Measurements from ENCODE around the gene MMP27.
A peak's percentile ranks its signal among the peaks of the same experiment; 100 is the strongest.
"Not testable (repeated sequence)": the region's sequence is repeated elsewhere in the genome, so short reads cannot be mapped to it uniquely, and the experiment has no call there.

Gene MMP27

DNA sequence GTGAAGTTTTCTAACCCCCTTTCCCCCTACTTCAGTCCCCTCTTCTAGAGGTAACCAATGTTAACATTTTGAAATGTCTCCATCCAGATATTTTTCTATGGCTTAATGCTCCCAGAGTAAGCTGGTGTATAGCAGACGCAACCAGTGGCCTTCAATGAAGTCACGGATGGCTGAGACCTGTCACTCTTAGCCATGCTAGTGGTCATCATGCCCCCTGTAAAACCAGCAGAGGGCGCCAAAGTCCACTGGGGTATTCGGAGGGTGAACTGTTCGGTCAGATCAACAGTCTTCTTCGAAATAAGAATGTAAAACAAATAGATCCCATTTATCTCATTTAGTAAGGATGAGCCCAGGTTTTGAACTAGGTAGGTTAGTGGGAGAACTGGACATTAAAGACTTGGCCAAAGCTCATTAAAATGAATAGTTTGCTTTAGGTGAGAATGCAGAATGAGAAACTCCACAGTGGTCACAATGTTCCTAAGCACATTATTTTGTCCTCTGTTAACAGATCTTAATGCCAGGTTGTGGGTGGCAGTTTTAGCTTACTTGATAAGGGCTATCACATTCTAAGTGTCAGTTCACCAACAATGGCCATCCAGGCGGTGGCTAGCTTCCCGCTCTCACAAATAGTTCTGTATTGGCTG lies 27.8 kb upstream of the MMP27 start:
- H3K4me3 ChIP-seq (ENCODE audit: low read depth, low read length): no peak overlapping the region
- TF ChIP-seq, protein P1, sequence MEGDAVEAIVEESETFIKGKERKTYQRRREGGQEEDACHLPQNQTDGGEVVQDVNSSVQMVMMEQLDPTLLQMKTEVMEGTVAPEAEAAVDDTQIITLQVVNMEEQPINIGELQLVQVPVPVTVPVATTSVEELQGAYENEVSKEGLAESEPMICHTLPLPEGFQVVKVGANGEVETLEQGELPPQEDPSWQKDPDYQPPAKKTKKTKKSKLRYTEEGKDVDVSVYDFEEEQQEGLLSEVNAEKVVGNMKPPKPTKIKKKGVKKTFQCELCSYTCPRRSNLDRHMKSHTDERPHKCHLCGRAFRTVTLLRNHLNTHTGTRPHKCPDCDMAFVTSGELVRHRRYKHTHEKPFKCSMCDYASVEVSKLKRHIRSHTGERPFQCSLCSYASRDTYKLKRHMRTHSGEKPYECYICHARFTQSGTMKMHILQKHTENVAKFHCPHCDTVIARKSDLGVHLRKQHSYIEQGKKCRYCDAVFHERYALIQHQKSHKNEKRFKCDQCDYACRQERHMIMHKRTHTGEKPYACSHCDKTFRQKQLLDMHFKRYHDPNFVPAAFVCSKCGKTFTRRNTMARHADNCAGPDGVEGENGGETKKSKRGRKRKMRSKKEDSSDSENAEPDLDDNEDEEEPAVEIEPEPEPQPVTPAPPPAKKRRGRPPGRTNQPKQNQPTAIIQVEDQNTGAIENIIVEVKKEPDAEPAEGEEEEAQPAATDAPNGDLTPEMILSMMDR (IDR thresholded peaks at IDR 0.05; ENCODE audit: low read depth, low read length, missing control alignments): peak; percentile 92
- H3K36me3 ChIP-seq (replicated peaks): no peaks in the 10 kb centered on the region
- H3K27me3 ChIP-seq (replicated peaks): no peaks in the 10 kb centered on the region
- no peak overlapping the region for H3K27ac ChIP-seq
- in situ Hi-C loops (cut with HindIII; ENCODE audit: low pct_ligation_motif_present, low sequenced_read_pairs): no loop called here
- DNase-seq: peak; percentile 53

- in situ Hi-C loops (cut with HindIII; ENCODE audit: low pct_ligation_motif_present, low sequenced_read_pairs); H3K4me3 ChIP-seq (ENCODE audit: low read depth, low read length); H3K27me3 ChIP-seq (replicated peaks): not testable (repeated sequence)
Observed at GRCh38 chr11:102730944-102731343, 25.4 kb upstream of the MMP27 start.

GRCh38 chr11:102729849-102730815 lies 24.6 kb upstream of the MMP27 start:
- TF ChIP-seq, protein P1 (IDR thresholded peaks at IDR 0.05; ENCODE audit: low read depth, low read length, missing control alignments): no peak
- Histone ChIP-seq H3K27ac (no peak overlapping the region), H3K4me3 (ENCODE audit: low read depth, low read length) (no peak overlapping the region), H3K27me3 (replicated peaks) (no peaks in the 10 kb centered on the region), H3K36me3 (replicated peaks) (no peaks in the 10 kb centered on the region)
- in situ Hi-C loops (cut with HindIII; ENCODE audit: low pct_ligation_motif_present, low sequenced_read_pairs): no loop called here
- no peak for DNase-seq

More at GRCh38 chr11:102730944-102731343, 25.4 kb upstream of the MMP27 start:
- DNase-seq; H3K36me3 ChIP-seq (replicated peaks); H3K27ac ChIP-seq: not testable (repeated sequence)

DNA sequence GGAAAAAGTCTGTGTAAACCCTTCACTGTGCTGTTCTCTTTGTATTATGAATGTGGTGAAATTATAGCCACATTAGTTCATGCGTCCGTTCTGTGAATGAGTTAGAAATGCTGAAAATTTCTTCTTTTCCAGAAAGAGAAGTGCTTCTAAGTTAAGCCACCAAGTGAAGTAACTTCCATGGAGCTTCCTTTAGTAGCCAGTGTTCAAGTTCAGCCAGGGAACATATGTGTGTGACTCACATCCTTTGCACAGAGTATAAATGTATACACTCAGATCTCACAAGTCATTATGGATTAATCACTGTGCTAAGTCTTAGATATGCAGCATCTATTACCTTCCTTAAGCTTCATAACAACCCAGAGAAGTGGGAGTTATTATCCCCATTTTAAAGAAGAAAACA lies 22.3 kb upstream of the MMP27 start:
- in situ Hi-C loops (cut with HindIII; ENCODE audit: low pct_ligation_motif_present, low sequenced_read_pairs): no loop called here
- Histone ChIP-seq H3K27me3 (replicated peaks) (no peaks in the 10 kb centered on the region), H3K36me3 (replicated peaks) (no peaks in the 10 kb centered on the region), H3K27ac (no peak overlapping the region), H3K4me3 (ENCODE audit: low read depth, low read length) (no peak overlapping the region)
- TF ChIP-seq, protein P1 (IDR thresholded peaks at IDR 0.05; ENCODE audit: low read depth, low read length, missing control alignments): no peak
- DNase-seq: peak; percentile 41

DNA sequence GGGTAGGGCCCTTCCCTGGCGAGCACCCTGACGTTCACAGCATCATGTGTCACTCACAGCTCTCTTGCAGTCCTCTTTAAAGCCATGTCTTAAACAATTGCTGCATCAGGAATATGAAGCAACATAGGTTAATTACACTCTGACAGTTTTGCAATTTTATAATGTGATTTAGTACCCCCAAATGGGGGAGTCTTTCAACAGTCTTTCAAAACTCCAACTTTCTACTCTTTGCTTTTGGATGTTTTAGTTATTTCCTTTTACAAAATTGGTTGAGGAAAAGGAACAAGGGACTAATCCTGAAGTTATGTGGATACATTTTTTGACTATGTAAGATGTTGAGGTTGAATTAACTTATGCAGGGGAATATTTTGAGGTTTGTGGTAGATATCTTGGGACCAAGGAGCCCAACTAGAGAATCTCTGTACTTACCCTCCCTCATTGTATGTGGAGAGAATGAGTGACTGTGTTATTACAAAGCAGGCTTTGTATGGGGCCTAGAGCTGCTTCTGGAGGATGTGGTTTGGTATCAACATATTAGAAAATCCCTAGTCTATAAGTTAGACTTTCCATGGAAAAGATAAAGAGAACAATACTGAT lies 19.4 kb upstream of the MMP27 start, which contains the start of gene MMP8:
Gene MMP8, minus strand, starts transcription at position 51 of the 597 bp plus-strand sequence. CDS start 99 bp downstream, outside the sequence.
- Histone ChIP-seq H3K4me3 (ENCODE audit: low read depth, low read length) (no peak within 1 kb of the TSS), H3K27ac (no peak within 1 kb of the TSS), H3K27me3 (replicated peaks) (no peaks in the 10 kb centered on the region), H3K36me3 (replicated peaks) (no peaks in the 10 kb centered on the region)
- DNase-seq: peak; percentile 19
- TF ChIP-seq, protein P1 (IDR thresholded peaks at IDR 0.05; ENCODE audit: low read depth, low read length, missing control alignments): no peak
- in situ Hi-C loops (cut with HindIII; ENCODE audit: low pct_ligation_motif_present, low sequenced_read_pairs): no loop called here

GRCh38 chr11:102722821-102723220 lies 17.3 kb upstream of the MMP27 start:
- TF ChIP-seq, protein P1 (IDR thresholded peaks at IDR 0.05; ENCODE audit: low read depth, low read length, missing control alignments): no peak
- no peaks in the 10 kb centered on the region for H3K27me3 ChIP-seq (replicated peaks)
- H3K4me3 ChIP-seq (ENCODE audit: low read depth, low read length): no peak overlapping the region
- no peaks in the 10 kb centered on the region for H3K36me3 ChIP-seq (replicated peaks)
- no peak for DNase-seq
- in situ Hi-C loops (cut with HindIII; ENCODE audit: low pct_ligation_motif_present, low sequenced_read_pairs): no loop called here
- H3K27ac ChIP-seq: no peak overlapping the region
